ENCODE measurements around the gene LPIN1.
"Not testable (repeated sequence)": the region's sequence is repeated elsewhere in the genome, so short reads cannot be mapped to it uniquely, and the experiment has no call there.

LPIN1 gene

GRCh38 chr2:11754700-11755015 is 8.2 kb downstream of the LPIN1 start:
- H3K4me3 ChIP-seq (IDR thresholded peaks at IDR 0.05; ENCODE audit: insufficient read depth, low read depth, low read length) = no peak overlapping the region
- H3K9ac ChIP-seq = peak overlapping the region; percentile 52; the same call in 1 of the 2 replicates
- H3K27ac ChIP-seq = peak overlapping the region; percentile 84
- TF ChIP-seq, protein P1, sequence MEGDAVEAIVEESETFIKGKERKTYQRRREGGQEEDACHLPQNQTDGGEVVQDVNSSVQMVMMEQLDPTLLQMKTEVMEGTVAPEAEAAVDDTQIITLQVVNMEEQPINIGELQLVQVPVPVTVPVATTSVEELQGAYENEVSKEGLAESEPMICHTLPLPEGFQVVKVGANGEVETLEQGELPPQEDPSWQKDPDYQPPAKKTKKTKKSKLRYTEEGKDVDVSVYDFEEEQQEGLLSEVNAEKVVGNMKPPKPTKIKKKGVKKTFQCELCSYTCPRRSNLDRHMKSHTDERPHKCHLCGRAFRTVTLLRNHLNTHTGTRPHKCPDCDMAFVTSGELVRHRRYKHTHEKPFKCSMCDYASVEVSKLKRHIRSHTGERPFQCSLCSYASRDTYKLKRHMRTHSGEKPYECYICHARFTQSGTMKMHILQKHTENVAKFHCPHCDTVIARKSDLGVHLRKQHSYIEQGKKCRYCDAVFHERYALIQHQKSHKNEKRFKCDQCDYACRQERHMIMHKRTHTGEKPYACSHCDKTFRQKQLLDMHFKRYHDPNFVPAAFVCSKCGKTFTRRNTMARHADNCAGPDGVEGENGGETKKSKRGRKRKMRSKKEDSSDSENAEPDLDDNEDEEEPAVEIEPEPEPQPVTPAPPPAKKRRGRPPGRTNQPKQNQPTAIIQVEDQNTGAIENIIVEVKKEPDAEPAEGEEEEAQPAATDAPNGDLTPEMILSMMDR (conservative IDR thresholded peaks at IDR 0.05; ENCODE audit: low read depth, low read length) = no peak
- no peaks in the 10 kb centered on the region for H3K36me3 ChIP-seq (ENCODE audit: insufficient read depth)
- H3K79me2 ChIP-seq (ENCODE audit: insufficient read depth, low read depth) = peaks cover 89% of the 10 kb centered on the region
- H3K27me3 ChIP-seq (ENCODE audit: insufficient read depth, low read depth) = no peaks in the 10 kb centered on the region
- no peak overlapping the region for H2AFZ ChIP-seq (ENCODE audit: low read depth)
- H3K4me2 ChIP-seq = peak overlapping the region; percentile 55
- H4K20me1 ChIP-seq (ENCODE audit: insufficient read depth) = no peaks in the 10 kb centered on the region
- H3K4me1 ChIP-seq (ENCODE audit: low read depth, poor library complexity, severe bottlenecking) = peaks cover 81% of the 10 kb centered on the region

GRCh38 chr2:11757101-11757500 is 10.7 kb downstream of the LPIN1 start:
- Histone ChIP-seq H4K20me1 (ENCODE audit: insufficient read depth) (no peaks in the 10 kb centered on the region), H3K4me3 (IDR thresholded peaks at IDR 0.05; ENCODE audit: insufficient read depth, low read depth, low read length) (no peak overlapping the region)

GRCh38 chr2:11758187-11758586 is 11.8 kb downstream of the LPIN1 start:
- Histone ChIP-seq H2AFZ (ENCODE audit: low read depth) (no peak overlapping the region), H3K4me3 (IDR thresholded peaks at IDR 0.05; ENCODE audit: insufficient read depth, low read depth, low read length) (no peak overlapping the region), H3K27me3 (ENCODE audit: insufficient read depth, low read depth) (no peaks in the 10 kb centered on the region), H3K79me2 (ENCODE audit: insufficient read depth, low read depth) (peaks cover 88% of the 10 kb centered on the region), H3K36me3 (ENCODE audit: insufficient read depth) (no peaks in the 10 kb centered on the region), H3K9ac (no peak overlapping the region), H3K4me2 (no peak overlapping the region), H4K20me1 (ENCODE audit: insufficient read depth) (no peaks in the 10 kb centered on the region), H3K4me1 (ENCODE audit: low read depth, poor library complexity, severe bottlenecking) (peaks cover 51% of the 10 kb centered on the region), H3K27ac (no peak overlapping the region)
- TF ChIP-seq, protein P1 (conservative IDR thresholded peaks at IDR 0.05; ENCODE audit: low read depth, low read length) = no peak

More at GRCh38 chr2:11757101-11757500, 10.7 kb downstream of the LPIN1 start:
- no peaks in the 10 kb centered on the region for H3K36me3 ChIP-seq (ENCODE audit: insufficient read depth)
- no peak overlapping the region for H3K27ac ChIP-seq
- peak overlapping the region; percentile 3; the same call in 1 of the 2 replicates for H3K4me2 ChIP-seq
- TF ChIP-seq, protein P1 (conservative IDR thresholded peaks at IDR 0.05; ENCODE audit: low read depth, low read length) = no peak
- H3K4me1 ChIP-seq (ENCODE audit: low read depth, poor library complexity, severe bottlenecking) = peaks cover 60% of the 10 kb centered on the region
- no peak overlapping the region for H2AFZ ChIP-seq (ENCODE audit: low read depth)
- H3K79me2 ChIP-seq (ENCODE audit: insufficient read depth, low read depth) = peaks cover 89% of the 10 kb centered on the region
- no peaks in the 10 kb centered on the region for H3K27me3 ChIP-seq (ENCODE audit: insufficient read depth, low read depth)
- H3K9ac ChIP-seq = no peak overlapping the region

GRCh38 chr2:11758647-11759046 is 12.2 kb downstream of the LPIN1 start:
- no peak overlapping the region for H2AFZ ChIP-seq (ENCODE audit: low read depth)
- H3K4me2 ChIP-seq = no peak overlapping the region
- H4K20me1 ChIP-seq (ENCODE audit: insufficient read depth) = no peaks in the 10 kb centered on the region
- no peaks in the 10 kb centered on the region for H3K36me3 ChIP-seq (ENCODE audit: insufficient read depth)
- no peaks in the 10 kb centered on the region for H3K27me3 ChIP-seq (ENCODE audit: insufficient read depth, low read depth)
- H3K27ac ChIP-seq = no peak overlapping the region
- no peak overlapping the region for H3K4me3 ChIP-seq (IDR thresholded peaks at IDR 0.05; ENCODE audit: insufficient read depth, low read depth, low read length)
- TF ChIP-seq, protein P1 (conservative IDR thresholded peaks at IDR 0.05; ENCODE audit: low read depth, low read length) = no peak
- H3K4me1 ChIP-seq (ENCODE audit: low read depth, poor library complexity, severe bottlenecking) = peaks cover 46% of the 10 kb centered on the region
- H3K79me2 ChIP-seq (ENCODE audit: insufficient read depth, low read depth) = peaks cover 88% of the 10 kb centered on the region
- H3K9ac ChIP-seq = no peak overlapping the region

- not testable (repeated sequence) for H3K27me3 ChIP-seq (ENCODE audit: insufficient read depth, low read depth); H3K9ac ChIP-seq; H3K4me3 ChIP-seq (IDR thresholded peaks at IDR 0.05; ENCODE audit: insufficient read depth, low read depth, low read length); H2AFZ ChIP-seq (ENCODE audit: low read depth); H3K4me2 ChIP-seq; H3K27ac ChIP-seq; H3K36me3 ChIP-seq (ENCODE audit: insufficient read depth); H4K20me1 ChIP-seq (ENCODE audit: insufficient read depth)
- Histone ChIP-seq H3K4me1 (ENCODE audit: low read depth, poor library complexity, severe bottlenecking) (peaks cover 39% of the 10 kb centered on the region), H3K79me2 (ENCODE audit: insufficient read depth, low read depth) (peaks cover 85% of the 10 kb centered on the region)
Observed at GRCh38 chr2:11759182-11759975, 12.9 kb downstream of the LPIN1 start.
